H9 (cell line): Measurements from ENCODE around the gene RPL9. TPM values are rescaled to one million over a fixed set of nuclear protein-coding genes. Genes with fewer than 3 reads are reported as not detected.

ENCODE experiments used
- DNase-seq: peaks from one replicate; pipeline ENCODE4 v3.0.0-alpha.2; 2017
- H2AFZ ChIP-seq: one replicate; pipeline ENCODE4 v1.6.1; 2013; ENCODE audit warnings: mild to moderate bottlenecking, low read length, control low read depth, moderate library complexity
- H2AK5ac ChIP-seq: 2 replicates; pipeline ENCODE4 v1.6.1; 2013; ENCODE audit warnings: low read length, control low read depth, mixed read lengths; ENCODE audit not compliant: insufficient read length
- H2BK120ac ChIP-seq: one replicate; pipeline ENCODE4 v1.6.1; 2013; ENCODE audit warnings: low read depth, mild to moderate bottlenecking, low read length, control low read depth, inconsistent platforms; ENCODE audit not compliant: poor library complexity, severe bottlenecking
- H2BK12ac ChIP-seq: 2 replicates; pipeline ENCODE4 v1.6.1; 2013; ENCODE audit warnings: low read length, control low read depth, mixed read lengths, low read depth; ENCODE audit not compliant: insufficient read length
- H2BK15ac ChIP-seq: 2 replicates; pipeline ENCODE4 v1.6.1; 2013; ENCODE audit warnings: low read depth, low read length, control low read depth
- H2BK20ac ChIP-seq: one replicate; pipeline ENCODE4 v1.6.1; 2013; ENCODE audit warnings: low read depth, mild to moderate bottlenecking, low read length, control low read depth, inconsistent platforms; ENCODE audit not compliant: poor library complexity, severe bottlenecking
- H2BK5ac ChIP-seq: 2 replicates; pipeline ENCODE4 v1.6.1; 2013; ENCODE audit warnings: low read length, control low read depth, mixed read lengths; ENCODE audit not compliant: insufficient read length
- H3K14ac ChIP-seq: 2 replicates; pipeline ENCODE4 v1.6.1; 2013; ENCODE audit warnings: low read length, control low read depth; ENCODE audit not compliant: insufficient read depth
- H3K18ac ChIP-seq: 2 replicates; pipeline ENCODE4 v1.6.1; 2013; ENCODE audit warnings: low read depth, mild to moderate bottlenecking, mixed read lengths, low read length, control low read depth; ENCODE audit not compliant: insufficient read length
- H3K23ac ChIP-seq: 2 replicates; pipeline ENCODE4 v1.6.1; 2013; ENCODE audit warnings: low read length, control low read depth, mixed read lengths, low read depth; ENCODE audit not compliant: insufficient read length
- H3K23me2 ChIP-seq: 2 replicates; pipeline ENCODE4 v1.6.1; 2013; ENCODE audit warnings: low read depth, mild to moderate bottlenecking, mixed read lengths, low read length, control low read depth; ENCODE audit not compliant: insufficient read length, poor library complexity, severe bottlenecking
- H3K27ac ChIP-seq: 2 replicates; pipeline ENCODE4 v1.5.1; 2013; ENCODE audit warnings: low read length, control low read depth, mixed read lengths, low read depth; ENCODE audit not compliant: insufficient read length
- H3K27me3 ChIP-seq: 2 replicates; pipeline ENCODE4 v1.6.1; 2013; ENCODE audit warnings: low read length, control low read depth, inconsistent platforms; ENCODE audit not compliant: insufficient read depth
- H3K4ac ChIP-seq: 2 replicates; pipeline ENCODE4 v1.6.1; 2013; ENCODE audit warnings: low read depth, mild to moderate bottlenecking, control low read depth, inconsistent platforms, low read length, moderate library complexity
- H3K4me1 ChIP-seq: 2 replicates; pipeline ENCODE4 v1.6.1; 2013; ENCODE audit warnings: low read length, control low read depth, inconsistent platforms; ENCODE audit not compliant: insufficient read depth
- H3K4me2 ChIP-seq: 2 replicates; pipeline ENCODE4 v1.6.1; 2013; ENCODE audit warnings: low read length, control low read depth, mixed read lengths; ENCODE audit not compliant: insufficient read length, insufficient read depth
- H3K56ac ChIP-seq: 2 replicates; pipeline ENCODE4 v1.6.1; 2013; ENCODE audit warnings: low read depth, mild to moderate bottlenecking, mixed read lengths, low read length, control low read depth; ENCODE audit not compliant: insufficient read length
- H3K79me1 ChIP-seq: 2 replicates; pipeline ENCODE4 v1.6.1; 2013; ENCODE audit warnings: low read depth, mild to moderate bottlenecking, moderate library complexity, low read length, control low read depth, inconsistent platforms; ENCODE audit not compliant: insufficient read depth, poor library complexity, severe bottlenecking
- H3K79me2 ChIP-seq: 2 replicates; pipeline ENCODE4 v1.6.1; 2013; ENCODE audit warnings: low read length, control low read depth, inconsistent platforms; ENCODE audit not compliant: insufficient read depth
- H3K9ac ChIP-seq: 2 replicates; pipeline ENCODE4 v1.6.1; 2013; ENCODE audit warnings: low read length, control low read depth, mixed read lengths; ENCODE audit not compliant: insufficient read length; ENCODE audit errors: extremely low read depth
- H3K9me3 ChIP-seq: one replicate; pipeline ENCODE4 v1.6.1; 2013; ENCODE audit warnings: low read depth, low read length, inconsistent platforms; ENCODE audit not compliant: control insufficient read depth
- H3T11ph ChIP-seq: one replicate; pipeline ENCODE4 v1.6.1; 2013; ENCODE audit warnings: mild to moderate bottlenecking, low read length, control low read depth, inconsistent platforms
- H4K20me1 ChIP-seq: one replicate; pipeline ENCODE4 v1.6.1; 2013; ENCODE audit not compliant: control insufficient read depth, insufficient read length, insufficient read depth
- H4K5ac ChIP-seq: 2 replicates; pipeline ENCODE4 v1.6.1; 2013; ENCODE audit warnings: low read depth, mild to moderate bottlenecking, mixed read lengths, low read length, control low read depth; ENCODE audit not compliant: insufficient read length
- H4K8ac ChIP-seq: replicated peaks from 2 replicates; pipeline ENCODE4 v1.6.1; 2013; ENCODE audit warnings: low read length, control low read depth, mixed read lengths, low read depth; ENCODE audit not compliant: insufficient read length
- H4K91ac ChIP-seq: 2 replicates; pipeline ENCODE4 v1.6.1; 2013; ENCODE audit warnings: low read depth, mild to moderate bottlenecking, moderate library complexity, mixed read lengths, low read length, control low read depth; ENCODE audit not compliant: insufficient read length
- H3K27ac Mint-ChIP-seq, 3 experiments: 2 replicates in 2 of 3; 3 replicates in 1 of 3; pipeline ENCODE4 v1.8.0; 2020 to 2021; ENCODE audit warnings: mixed read lengths in 3 of 3, mild to moderate bottlenecking in 1 of 3, moderate library complexity in 1 of 3
- H3K27me3 Mint-ChIP-seq: 2 replicates; pipeline ENCODE4 v1.8.0; 2021; ENCODE audit warnings: low read depth, mild to moderate bottlenecking, moderate library complexity, mixed read lengths
- H3K36me3 Mint-ChIP-seq, 3 experiments: 2 replicates in 2 of 3; 3 replicates in 1 of 3; pipeline ENCODE4 v1.8.0; 2020 to 2021; ENCODE audit warnings: low read depth in 3 of 3, mixed read lengths in 3 of 3; ENCODE audit not compliant: insufficient read depth in 1 of 3
- H3K4me1 Mint-ChIP-seq, 2 experiments: 2 replicates each; pipeline ENCODE4 v1.8.0; 2020; ENCODE audit warnings: mixed read lengths in 2 of 2
- H3K4me3 Mint-ChIP-seq, 2 experiments: 2 replicates in 1 of 2; 3 replicates in 1 of 2; pipeline ENCODE4 v1.8.0; 2020 to 2021; ENCODE audit warnings: mild to moderate bottlenecking in 2 of 2, mixed read lengths in 2 of 2, moderate library complexity in 1 of 2
- H3K9me3 Mint-ChIP-seq, 2 experiments: 2 replicates in 1 of 2; 3 replicates in 1 of 2; pipeline ENCODE4 v1.8.0; 2020; ENCODE audit warnings: mild to moderate bottlenecking in 2 of 2, mixed read lengths in 2 of 2, moderate library complexity in 1 of 2
- CTCF ChIP-seq: fragments of 200-600 bp; sonication (generic); conservative IDR thresholded peaks from 3 replicates; pipeline ENCODE4 v1.8.0; 2021; ENCODE audit warnings: antibody characterized with exemption, mild to moderate bottlenecking
- WGBS: extraction: QIAGEN DNeasy Blood & Tissue Kit; methylation state at CpG from one replicate; pipeline ENCODE4 v1.1.7; 2013; ENCODE audit warnings: missing lambda C conversion rate, low lambda C conversion rate, mixed read lengths; ENCODE audit not compliant: insufficient read length; ENCODE audit errors: extremely low coverage; 5-methylcytosine and 5-hydroxymethylcytosine counted together
- total RNA-seq: library from RNA; stranded (reverse); gene quantifications from 2 replicates; pipeline ENCODE4 v1.2.1, GENCODE V29; 2021

Gene RPL9
- total RNA-seq, 1 experiment from 2014 or later, result 1,888 TPM

- no peak overlapping the region for H3K27ac ChIP-seq
- H3K27me3 ChIP-seq, result no peaks in the 10 kb centered on the region
- H2BK12ac ChIP-seq, result no peak overlapping the region
- no peak overlapping the region for H3K14ac ChIP-seq
- peak overlapping the region; percentile 99 for H3K9ac ChIP-seq
- H3K23ac ChIP-seq, result no peak overlapping the region
- no peak overlapping the region for H4K8ac ChIP-seq
- H3K79me1 ChIP-seq, result peaks cover 6% of the 10 kb centered on the region
- no peak overlapping the region for H4K5ac ChIP-seq
- H3K56ac ChIP-seq, result no peak overlapping the region
- H2AK5ac ChIP-seq, result no peak overlapping the region
- H3K4me2 ChIP-seq, result peak overlapping the region; percentile 78
- Mint-ChIP-seq H3K9me3 (no peaks in the 10 kb centered on the region; a peak in 1 of 5 replicates), H3K4me1 (peaks cover 14 to 19% of the 10 kb centered on the region in 2 experiments), H3K36me3 (peaks cover 55 to 73% (median 72%) of the 10 kb centered on the region in 3 experiments), H3K27me3 (no peaks in the 10 kb centered on the region), H3K27ac (peak overlapping the region; percentile 99 to 100 (median 100); a peak in 5 of 7 replicates), H3K4me3 (peak overlapping the region; percentile 99)
- DNase-seq, result no peak
- H3T11ph ChIP-seq, result no peak overlapping the region
- no peak overlapping the region for H2BK120ac ChIP-seq
- H4K20me1 ChIP-seq, result no peaks in the 10 kb centered on the region
- no peaks in the 10 kb centered on the region for H3K23me2 ChIP-seq
- H3K18ac ChIP-seq, result no peak overlapping the region
- WGBS, result no CpG with 5 or more reads among the region's 10 CpGs
- no peak for TF ChIP-seq CTCF
- no peaks in the 10 kb centered on the region for H3K9me3 ChIP-seq
- H2BK15ac ChIP-seq, result no peak overlapping the region
- no peak overlapping the region for H2AFZ ChIP-seq
- H3K79me2 ChIP-seq, result peaks cover 14% of the 10 kb centered on the region
- peaks cover 2% of the 10 kb centered on the region; the same call in 1 of the 2 replicates for H3K4me1 ChIP-seq
- no peak overlapping the region for H2BK20ac ChIP-seq
- no peak overlapping the region for H3K4ac ChIP-seq
- H4K91ac ChIP-seq, result no peak overlapping the region
- no peak overlapping the region for H2BK5ac ChIP-seq
Measured at GRCh38 chr4:39456946-39457763, 1.6 kb downstream of the RPL9 start.
